ENCODE measurements around the gene SAMD8.

Gene SAMD8

DNA sequence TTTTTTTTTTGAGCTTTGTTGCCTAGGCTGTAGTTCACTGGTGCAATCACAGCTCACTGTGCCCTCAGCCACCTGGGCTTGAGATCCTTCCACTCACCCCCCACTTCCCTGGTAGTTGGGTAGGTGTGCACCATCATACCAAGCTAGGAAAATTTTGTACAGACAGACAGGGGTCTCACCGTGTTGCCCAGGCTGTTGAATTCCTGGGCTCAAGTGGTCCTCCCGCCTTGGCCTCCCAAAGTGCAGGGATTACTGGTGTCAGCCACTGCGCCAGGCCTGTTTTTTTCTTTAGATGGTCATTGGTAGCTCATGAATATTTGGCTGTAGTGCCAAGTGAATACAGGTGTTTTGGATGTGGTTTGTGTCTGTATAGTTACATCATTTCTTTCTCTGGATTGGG lies 116.8 kb downstream of the SAMD8 start:
- DNase-seq, result no peak

DNA sequence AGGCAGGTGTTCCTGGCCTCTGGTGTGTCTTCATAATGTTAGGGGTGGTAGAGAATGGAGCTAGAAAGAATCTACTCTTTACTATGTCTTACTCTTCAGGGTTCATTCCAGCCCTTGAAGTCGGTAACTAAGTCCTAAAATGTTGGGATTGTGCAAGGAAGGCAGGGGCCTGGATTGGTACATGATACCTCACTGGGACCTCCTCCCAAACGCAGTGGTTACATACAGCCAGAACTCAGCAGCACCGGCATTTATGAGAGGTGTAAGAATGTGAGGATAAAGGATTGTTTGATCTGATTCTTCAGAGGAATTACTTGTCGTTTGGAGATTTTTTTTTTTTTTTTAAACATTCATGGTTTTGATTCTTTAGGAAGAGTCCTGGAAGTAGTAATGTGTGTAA lies 117.4 kb downstream of the SAMD8 start:
- no peak for DNase-seq

DNA sequence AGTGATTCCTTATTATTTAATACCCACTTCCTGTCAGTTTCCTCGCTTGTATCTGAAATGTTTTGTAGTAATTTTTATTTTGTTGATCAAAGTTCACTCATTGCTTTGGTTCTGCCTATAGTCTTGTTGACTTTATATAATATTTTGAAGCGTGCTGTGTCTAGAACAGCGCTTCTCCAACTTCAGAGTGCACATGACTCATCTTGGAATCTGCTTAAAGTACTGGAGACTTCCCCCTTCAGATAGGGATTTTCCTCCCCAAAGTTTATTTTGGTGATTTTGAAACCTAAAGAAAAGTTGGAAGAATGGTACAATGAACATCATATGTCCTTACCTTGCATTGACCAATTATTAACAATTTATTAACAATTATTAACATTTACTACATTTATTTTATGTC lies 118.5 kb downstream of the SAMD8 start:
- DNase-seq, result peak; percentile 8

DNA sequence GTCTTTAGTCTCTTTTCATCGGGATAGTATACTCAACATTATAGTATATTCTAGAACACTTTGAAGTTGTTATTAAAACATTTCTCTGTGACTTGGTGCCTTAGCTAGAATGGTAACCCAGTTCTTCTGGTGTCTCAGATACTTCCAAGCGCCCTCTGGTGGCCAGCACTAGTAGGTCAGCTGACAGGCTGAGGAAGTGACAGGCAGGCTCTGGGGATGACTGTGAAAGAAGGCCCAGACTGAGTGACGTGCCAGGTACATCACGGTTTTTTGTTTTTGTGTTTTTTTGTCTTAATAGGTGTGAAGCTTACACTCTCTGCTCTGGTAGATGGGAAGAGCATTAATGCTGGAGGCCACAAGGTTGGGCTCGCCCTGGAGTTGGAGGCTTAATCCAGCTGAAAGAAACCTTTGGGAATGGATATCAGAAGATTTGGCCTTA lies 119.2 kb downstream of the SAMD8 start:
- DNase-seq, result peak; percentile 91

Data from inflammatory macrophage treated with lipopolysaccharide for 4 hours (primary cell).